ENCODE data around the gene UNK. TPM values are rescaled to one million over a fixed set of nuclear protein-coding genes. Genes with fewer than 3 reads are reported as not detected.

UNK gene
- total and polyA plus RNA-seq, 2 donors from 2014 or later = 12.0 to 35.5 TPM

GRCh38 chr17:75834279-75834920 lies 49.8 kb downstream of the UNK start:
- Histone ChIP-seq H3K27me3 (ENCODE audit: control insufficient read depth, insufficient read depth, low read length) (no peaks in the 10 kb centered on the region), H3K4me1 (ENCODE audit: control insufficient read depth in 2 of 3, insufficient read depth in 2 of 3, low read depth in 1 of 3, low read length in 3 of 3) (no peaks in the 10 kb centered on the region), H3K9me3 (ENCODE audit: control insufficient read depth in 2 of 3, insufficient read depth in 1 of 3, low read length in 3 of 3) (no peaks in the 10 kb centered on the region), H3K36me3 (ENCODE audit: control insufficient read depth in 2 of 3, insufficient read depth in 3 of 3, low read length in 3 of 3) (no peaks in the 10 kb centered on the region), H3K4me3 (ENCODE audit: low read length in 3 of 3) (no peak overlapping the region), H3K9ac (ENCODE audit: low read length in 3 of 3) (no peak overlapping the region), H3K27ac (ENCODE audit: low read depth in 2 of 2, low read length in 2 of 2) (no peak overlapping the region)
- FAIRE-seq = no peak
- no peak for TF ChIP-seq CTCF (IDR thresholded peaks at IDR 0.05; ENCODE audit: borderline replicate concordance, extremely low read depth, insufficient read depth)
- intact Hi-C loops (cut with DNase I) = no loop called here
- DNase-seq = no peak

GRCh38 chr17:75834928-75835653 lies 50.5 kb downstream of the UNK start:
- Histone ChIP-seq H3K4me1 (ENCODE audit: control insufficient read depth in 2 of 3, insufficient read depth in 2 of 3, low read depth in 1 of 3, low read length in 3 of 3) (no peaks in the 10 kb centered on the region), H3K9ac (ENCODE audit: low read length in 3 of 3) (no peak overlapping the region), H3K36me3 (ENCODE audit: control insufficient read depth in 2 of 3, insufficient read depth in 3 of 3, low read length in 3 of 3) (no peaks in the 10 kb centered on the region), H3K27me3 (ENCODE audit: control insufficient read depth, insufficient read depth, low read length) (no peaks in the 10 kb centered on the region), H3K27ac (ENCODE audit: low read depth in 2 of 2, low read length in 2 of 2) (no peak overlapping the region), H3K9me3 (ENCODE audit: control insufficient read depth in 2 of 3, insufficient read depth in 1 of 3, low read length in 3 of 3) (no peaks in the 10 kb centered on the region), H3K4me3 (ENCODE audit: low read length in 3 of 3) (no peak overlapping the region)
- no peak for TF ChIP-seq CTCF (IDR thresholded peaks at IDR 0.05; ENCODE audit: borderline replicate concordance, extremely low read depth, insufficient read depth)
- FAIRE-seq (no peak), DNase-seq (peak in 1 of 5 donors; percentile 53)
- intact Hi-C loops (cut with DNase I) = no loop called here

GRCh38 chr17:75835654-75835987 lies 51.0 kb downstream of the UNK start:
- Histone ChIP-seq H3K9me3 (ENCODE audit: control insufficient read depth in 2 of 3, insufficient read depth in 1 of 3, low read length in 3 of 3) (no peaks in the 10 kb centered on the region), H3K27ac (ENCODE audit: low read depth in 2 of 2, low read length in 2 of 2) (no peak overlapping the region), H3K27me3 (ENCODE audit: control insufficient read depth, insufficient read depth, low read length) (no peaks in the 10 kb centered on the region), H3K9ac (ENCODE audit: low read length in 3 of 3) (no peak overlapping the region), H3K36me3 (ENCODE audit: control insufficient read depth in 2 of 3, insufficient read depth in 3 of 3, low read length in 3 of 3) (no peaks in the 10 kb centered on the region), H3K4me3 (ENCODE audit: low read length in 3 of 3) (no peak overlapping the region), H3K4me1 (ENCODE audit: control insufficient read depth in 2 of 3, insufficient read depth in 2 of 3, low read depth in 1 of 3, low read length in 3 of 3) (no peaks in the 10 kb centered on the region)
- FAIRE-seq (no peak), DNase-seq (no peak)
- no peak for TF ChIP-seq CTCF (IDR thresholded peaks at IDR 0.05; ENCODE audit: borderline replicate concordance, extremely low read depth, insufficient read depth)
- intact Hi-C loops (cut with DNase I) = no loop called here

Measured in kidney (tissue), 14 donors.